Urinary bladder (tissue), 4 donors: ENCODE measurements around the gene PAXIP1. TPM values are rescaled to one million over a fixed set of nuclear protein-coding genes. Genes with fewer than 3 reads are reported as not detected.
A peak's percentile ranks its signal among the peaks of the same experiment; 100 is the strongest.
"Not testable (repeated sequence)": the region's sequence is repeated elsewhere in the genome, so short reads cannot be mapped to it uniquely, and the experiment has no call there.

Experiments used
- DNase-seq: peaks from one replicate; pipeline ENCODE4 v3.0.0-alpha.2; 2015; ENCODE audit errors: extremely low spot score
- H3K27ac ChIP-seq: one replicate; pipeline ENCODE4 v1.5.1; 2013; ENCODE audit warnings: low read depth, mild to moderate bottlenecking, moderate library complexity
- H3K36me3 ChIP-seq: one replicate; pipeline ENCODE4 v1.6.1; 2013; ENCODE audit warnings: mild to moderate bottlenecking, moderate library complexity; ENCODE audit not compliant: insufficient read depth
- H3K4me1 ChIP-seq: one replicate; pipeline ENCODE4 v1.6.1; 2013; ENCODE audit warnings: mild to moderate bottlenecking, moderate library complexity; ENCODE audit not compliant: insufficient read depth
- H3K4me3 ChIP-seq: one replicate; pipeline ENCODE4 v1.5.1; 2013; ENCODE audit warnings: low read depth, low read length
- WGBS: extraction: QIAGEN DNeasy Blood & Tissue Kit; methylation state at CpG from one replicate; pipeline ENCODE4 v1.1.7; 2013; 5-methylcytosine and 5-hydroxymethylcytosine counted together
- polyA plus RNA-seq: library from polyadenylated mRNA; stranded (reverse); fragments of 200-250 nt; gene quantifications from one replicate; pipeline ENCODE4 v1.2.3, GENCODE V29; 2013
- total RNA-seq: library from RNA; depleted of rRNA; stranded (reverse); fragments of >200 nt; gene quantifications from one replicate; pipeline ENCODE4 v1.2.3, GENCODE V29; 2014
- donor health status: healthy with polysubstance abuse.
- donor health status: healthy.

The PAXIP1 gene, protein sequence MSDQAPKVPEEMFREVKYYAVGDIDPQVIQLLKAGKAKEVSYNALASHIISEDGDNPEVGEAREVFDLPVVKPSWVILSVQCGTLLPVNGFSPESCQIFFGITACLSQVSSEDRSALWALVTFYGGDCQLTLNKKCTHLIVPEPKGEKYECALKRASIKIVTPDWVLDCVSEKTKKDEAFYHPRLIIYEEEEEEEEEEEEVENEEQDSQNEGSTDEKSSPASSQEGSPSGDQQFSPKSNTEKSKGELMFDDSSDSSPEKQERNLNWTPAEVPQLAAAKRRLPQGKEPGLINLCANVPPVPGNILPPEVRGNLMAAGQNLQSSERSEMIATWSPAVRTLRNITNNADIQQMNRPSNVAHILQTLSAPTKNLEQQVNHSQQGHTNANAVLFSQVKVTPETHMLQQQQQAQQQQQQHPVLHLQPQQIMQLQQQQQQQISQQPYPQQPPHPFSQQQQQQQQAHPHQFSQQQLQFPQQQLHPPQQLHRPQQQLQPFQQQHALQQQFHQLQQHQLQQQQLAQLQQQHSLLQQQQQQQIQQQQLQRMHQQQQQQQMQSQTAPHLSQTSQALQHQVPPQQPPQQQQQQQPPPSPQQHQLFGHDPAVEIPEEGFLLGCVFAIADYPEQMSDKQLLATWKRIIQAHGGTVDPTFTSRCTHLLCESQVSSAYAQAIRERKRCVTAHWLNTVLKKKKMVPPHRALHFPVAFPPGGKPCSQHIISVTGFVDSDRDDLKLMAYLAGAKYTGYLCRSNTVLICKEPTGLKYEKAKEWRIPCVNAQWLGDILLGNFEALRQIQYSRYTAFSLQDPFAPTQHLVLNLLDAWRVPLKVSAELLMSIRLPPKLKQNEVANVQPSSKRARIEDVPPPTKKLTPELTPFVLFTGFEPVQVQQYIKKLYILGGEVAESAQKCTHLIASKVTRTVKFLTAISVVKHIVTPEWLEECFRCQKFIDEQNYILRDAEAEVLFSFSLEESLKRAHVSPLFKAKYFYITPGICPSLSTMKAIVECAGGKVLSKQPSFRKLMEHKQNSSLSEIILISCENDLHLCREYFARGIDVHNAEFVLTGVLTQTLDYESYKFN
- total RNA-seq (15.2 TPM), polyA plus RNA-seq (6.8 TPM)

DNA sequence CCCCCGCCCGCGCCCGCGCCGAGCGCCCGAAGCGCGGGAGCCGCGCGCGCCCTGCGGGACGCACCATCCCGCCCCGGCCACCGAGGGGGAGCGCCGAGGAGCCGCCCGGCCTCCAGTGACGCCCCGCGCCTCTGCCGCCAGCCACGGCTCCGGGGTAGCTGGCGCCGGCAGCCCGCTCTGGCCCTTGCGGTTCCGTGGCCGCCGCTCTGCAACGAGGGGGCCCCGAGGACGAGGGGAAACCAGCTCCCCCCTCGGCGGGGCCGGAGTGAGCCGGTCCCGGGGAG is at the start of gene PAXIP1:
PAXIP1 (minus strand) TSS at position 33 of the 284 bp plus-strand sequence. CDS start 195 bp downstream, outside the sequence.
- Histone ChIP-seq H3K36me3 (no peaks in the 10 kb centered on the region), H3K27ac (peak within 1 kb of the TSS; percentile 94), H3K4me3 (peak within 1 kb of the TSS; percentile 99), H3K4me1 (peaks cover 2% of the 10 kb centered on the region)
- no peak for DNase-seq
- under 1% methylated on average over 44 of the region's 44 CpGs for WGBS

DNA sequence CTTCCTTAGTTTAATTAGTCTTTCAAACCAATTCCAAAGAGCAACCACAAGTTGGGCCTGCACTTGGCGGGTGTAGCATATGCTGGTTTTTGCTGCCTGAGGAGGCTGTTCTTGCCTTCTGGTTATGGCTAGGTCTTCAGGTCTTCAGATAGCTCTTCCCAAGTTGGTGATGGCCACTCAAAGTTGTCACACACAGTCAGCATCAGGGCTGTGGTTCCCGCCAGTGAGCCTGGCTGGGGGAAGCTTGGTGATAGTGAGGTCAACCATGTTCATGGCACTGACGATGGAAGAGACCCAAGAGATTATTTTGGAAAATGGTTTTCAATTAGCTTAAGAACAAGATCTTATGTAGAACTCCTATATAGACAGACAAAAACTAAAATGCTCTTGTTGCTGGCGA is 48.4 kb upstream of the PAXIP1 start:
- 90% methylated on average over 4 of the region's 4 CpGs for WGBS
- DNase-seq: no peak
- H3K4me1 ChIP-seq: no peaks in the 10 kb centered on the region

DNA sequence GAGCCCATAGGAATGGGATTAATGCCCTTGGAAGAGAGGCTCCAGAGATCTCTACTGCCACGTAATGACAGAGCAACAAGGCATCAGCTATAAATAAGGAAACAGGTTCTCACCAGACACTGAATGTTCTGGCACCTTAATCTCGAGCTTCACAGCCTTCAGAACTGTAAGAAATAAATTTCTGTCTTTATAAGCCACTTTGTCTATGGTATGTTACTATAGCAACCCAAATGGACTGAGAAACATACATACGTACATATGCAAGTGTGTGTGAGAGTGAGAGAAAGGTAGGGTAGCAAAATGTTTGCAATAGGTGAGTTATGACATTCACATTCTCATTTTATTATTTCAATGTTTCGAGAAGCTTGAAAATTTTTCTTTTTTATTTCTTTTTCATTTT is 45.1 kb upstream of the PAXIP1 start:
- H3K4me1 ChIP-seq: no peaks in the 10 kb centered on the region
- no peak for DNase-seq
- 61% methylated on average over 4 of the region's 4 CpGs for WGBS
- H3K4me3 ChIP-seq: no peak overlapping the region
- H3K36me3 ChIP-seq: no peaks in the 10 kb centered on the region
- no peak overlapping the region for H3K27ac ChIP-seq

More for the DNA sequence above, 48.4 kb upstream of the PAXIP1 start:
- no peaks in the 10 kb centered on the region for H3K36me3 ChIP-seq
- no peak overlapping the region for H3K27ac ChIP-seq
- H3K4me3 ChIP-seq: no peak overlapping the region

DNA sequence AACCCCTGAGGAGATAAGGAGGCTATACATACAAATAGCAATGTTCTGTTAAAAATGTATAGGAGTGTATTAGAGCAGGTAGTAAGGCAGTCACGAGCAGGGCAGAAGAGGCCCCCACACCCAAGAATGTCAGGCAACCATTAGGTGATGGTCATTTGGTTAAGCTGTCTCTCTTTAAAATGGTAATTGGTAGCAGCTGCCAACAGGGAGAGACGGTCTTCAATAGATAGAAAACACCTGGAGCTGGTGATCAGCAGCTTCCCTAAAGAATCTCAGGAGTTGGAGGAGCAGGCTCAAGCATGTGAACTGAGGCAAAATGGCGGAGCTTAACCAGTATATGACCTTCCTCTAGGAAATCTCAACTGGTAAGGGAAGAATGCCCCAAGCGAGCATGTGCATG is 40.8 kb upstream of the PAXIP1 start:
- Histone ChIP-seq H3K27ac (no peak overlapping the region), H3K36me3 (no peaks in the 10 kb centered on the region), H3K4me1 (no peaks in the 10 kb centered on the region), H3K4me3 (no peak overlapping the region)
- no peak for DNase-seq
- 55% methylated on average over 4 of the region's 4 CpGs for WGBS

DNA sequence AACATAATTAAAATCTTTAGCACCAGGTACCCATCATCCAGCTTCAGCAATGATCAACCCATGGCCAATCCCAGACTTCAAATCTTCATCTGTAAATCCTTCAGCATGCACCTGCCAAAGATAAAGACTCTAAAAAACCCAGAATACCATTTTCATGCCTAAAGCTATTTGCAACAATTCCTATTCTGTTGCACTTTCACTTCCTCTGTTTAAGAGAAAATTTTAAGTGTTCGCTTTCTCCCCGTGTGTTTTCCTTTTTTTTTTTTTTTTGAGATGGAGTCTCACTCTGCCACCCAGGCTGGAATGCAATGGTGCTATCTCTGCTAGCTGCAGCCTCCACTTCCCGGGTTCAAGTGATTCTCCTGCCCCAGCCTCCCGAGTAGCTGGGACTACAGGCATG is 35.4 kb upstream of the PAXIP1 start:
- Histone ChIP-seq H3K36me3 (no peaks in the 10 kb centered on the region), H3K4me3 (no peak overlapping the region), H3K4me1 (no peaks in the 10 kb centered on the region), H3K27ac (no peak overlapping the region)
- WGBS: 81% methylated on average over 4 of the region's 4 CpGs
- DNase-seq: no peak

DNA sequence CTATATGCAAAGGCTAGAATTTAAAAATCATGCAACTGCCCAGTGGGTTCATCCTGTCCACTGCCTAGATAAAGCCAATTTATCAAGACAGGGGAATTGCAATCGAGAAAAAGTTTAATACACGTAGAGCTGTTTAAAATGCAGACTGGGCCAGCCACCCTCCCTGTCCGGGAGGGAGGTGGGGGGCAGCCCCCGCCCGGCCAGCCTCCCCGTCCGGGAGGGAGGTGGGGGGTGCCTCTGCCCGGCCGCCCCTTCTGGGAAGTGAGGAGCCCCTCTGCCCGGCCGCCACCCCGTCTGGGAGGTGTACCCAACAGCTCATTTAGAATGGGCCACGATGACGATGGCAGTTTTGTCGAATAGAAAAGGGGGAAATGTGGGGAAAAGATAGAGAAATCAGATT is 31.6 kb upstream of the PAXIP1 start:
- H3K27ac ChIP-seq, DNase-seq, H3K4me1 ChIP-seq: not testable (repeated sequence)

DNA sequence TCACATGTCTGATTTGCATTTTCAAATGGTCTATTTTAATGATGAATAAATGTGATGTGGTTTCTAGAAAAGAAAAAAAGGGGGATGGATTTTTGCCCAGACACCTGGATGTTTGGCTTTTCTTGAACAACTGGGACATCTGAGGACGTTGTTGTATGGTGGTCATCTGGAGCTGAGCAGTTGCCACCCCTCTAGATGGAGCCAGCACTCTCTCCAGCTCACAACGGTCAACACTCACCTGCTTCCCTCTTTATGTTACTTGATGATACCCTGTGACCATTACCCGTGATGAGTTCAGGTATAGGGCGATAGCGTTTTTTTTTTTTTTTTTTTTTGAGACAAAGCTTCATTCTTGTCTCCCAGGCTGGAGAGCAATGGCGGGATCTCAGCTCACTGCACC is 30.1 kb upstream of the PAXIP1 start:
- no peak for DNase-seq
- Histone ChIP-seq H3K4me3 (no peak overlapping the region), H3K27ac (no peak overlapping the region), H3K36me3 (no peaks in the 10 kb centered on the region), H3K4me1 (no peaks in the 10 kb centered on the region)
- WGBS: 75% methylated on average over 6 of the region's 6 CpGs

More for the DNA sequence above, 31.6 kb upstream of the PAXIP1 start:
- WGBS: 90% methylated on average over 15 of the region's 15 CpGs
- H3K4me3 ChIP-seq, H3K36me3 ChIP-seq: not testable (repeated sequence)

DNA sequence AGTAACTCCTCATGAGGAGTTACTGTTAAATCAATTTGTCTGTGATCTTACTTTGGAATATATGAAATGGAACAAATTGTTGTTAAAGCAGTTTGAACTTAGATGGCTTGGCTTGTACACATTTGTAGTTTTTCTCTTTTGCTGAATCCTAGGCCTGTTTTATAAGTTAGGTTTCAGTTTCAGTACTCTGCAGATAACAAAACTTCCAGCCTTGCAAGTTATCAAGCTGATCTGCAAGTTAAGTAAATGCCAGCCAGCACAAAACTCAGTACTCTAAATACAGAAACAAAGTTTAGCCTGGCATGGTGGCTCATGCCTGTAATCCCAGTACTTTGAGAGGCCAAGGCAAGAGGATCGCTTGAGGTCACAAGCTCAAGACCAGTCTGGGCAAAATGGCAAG is 25.0 kb upstream of the PAXIP1 start:
- no peaks in the 10 kb centered on the region for H3K36me3 ChIP-seq
- no peak overlapping the region for H3K4me3 ChIP-seq
- no peaks in the 10 kb centered on the region for H3K4me1 ChIP-seq
- H3K27ac ChIP-seq: no peak overlapping the region
- 84% methylated on average over 1 of the region's 1 CpG for WGBS
- DNase-seq: no peak

DNA sequence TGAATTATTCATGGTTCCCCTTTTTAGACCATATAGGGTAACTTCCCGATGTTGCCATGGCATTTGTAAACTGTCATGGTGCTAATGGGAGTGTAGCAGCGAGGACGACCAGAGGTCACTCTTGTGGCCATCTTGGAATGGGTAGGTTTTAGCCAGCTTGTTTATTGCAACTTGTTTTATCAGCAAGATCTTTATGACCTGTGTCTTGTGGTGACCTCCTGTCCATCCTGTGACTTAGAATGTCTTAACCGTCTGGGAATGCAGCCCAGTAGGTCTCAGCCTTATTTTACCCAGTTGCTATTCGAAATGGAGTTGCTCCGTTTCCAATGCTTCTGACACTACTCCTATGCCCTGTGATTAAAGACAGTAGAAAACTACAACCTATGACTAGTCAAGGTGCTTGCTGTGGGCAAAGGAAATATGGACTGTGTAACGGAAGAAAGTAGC is 18.8 kb upstream of the PAXIP1 start:
- Histone ChIP-seq H3K4me1 (no peaks in the 10 kb centered on the region), H3K36me3 (no peaks in the 10 kb centered on the region), H3K27ac (no peak overlapping the region), H3K4me3 (no peak overlapping the region)
- 36% methylated on average over 7 of the region's 7 CpGs for WGBS
- DNase-seq: no peak

DNA sequence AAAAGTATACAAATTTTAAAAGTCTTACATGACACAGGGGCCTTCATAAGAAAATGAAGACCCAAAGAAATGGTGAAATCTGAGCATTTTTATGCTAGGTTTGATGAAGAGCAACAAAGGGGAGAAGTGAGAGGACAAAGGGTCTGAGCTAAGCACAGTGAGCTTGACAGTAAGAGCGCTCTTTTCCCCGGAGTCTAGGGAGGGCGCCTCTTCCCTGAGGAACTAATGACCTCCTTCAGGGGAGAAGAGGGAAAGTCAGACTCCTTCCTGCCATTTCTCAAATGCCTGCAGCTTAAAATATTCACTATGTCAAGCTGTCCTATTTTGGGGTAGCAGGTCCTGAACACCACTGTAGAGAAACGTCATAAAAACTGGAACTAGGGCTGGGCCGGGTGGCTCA is 18.1 kb upstream of the PAXIP1 start:
- H3K36me3 ChIP-seq: no peaks in the 10 kb centered on the region
- DNase-seq: no peak
- 66% methylated on average over 5 of the region's 5 CpGs for whole genome bisulfite sequencing
- no peaks in the 10 kb centered on the region for H3K4me1 ChIP-seq
- no peak overlapping the region for H3K4me3 ChIP-seq
- H3K27ac ChIP-seq: no peak overlapping the region

DNA sequence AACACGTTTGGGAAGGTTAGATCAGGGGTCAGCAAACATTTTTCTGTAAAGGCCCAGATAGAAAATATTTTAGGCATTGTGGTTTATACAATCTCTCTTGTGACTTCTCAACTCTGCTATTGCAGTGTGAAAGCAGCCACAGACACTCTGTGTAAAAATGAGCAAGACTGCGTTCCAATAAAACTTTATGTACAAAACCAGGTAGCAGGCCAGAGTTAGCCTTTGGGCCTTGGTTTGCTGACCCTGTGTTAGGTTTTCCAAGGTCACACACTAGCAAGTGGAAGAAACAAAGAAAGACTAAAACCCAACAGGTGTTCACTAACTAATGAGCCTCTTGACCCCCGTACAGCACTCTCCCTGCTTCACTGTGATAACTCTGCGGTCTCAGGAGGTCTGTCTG is 14.9 kb upstream of the PAXIP1 start:
- no peak overlapping the region for H3K4me3 ChIP-seq
- H3K27ac ChIP-seq: no peak overlapping the region
- no peaks in the 10 kb centered on the region for H3K36me3 ChIP-seq
- no peaks in the 10 kb centered on the region for H3K4me1 ChIP-seq
- no peak for DNase-seq
- 74% methylated on average over 4 of the region's 4 CpGs for WGBS

DNA sequence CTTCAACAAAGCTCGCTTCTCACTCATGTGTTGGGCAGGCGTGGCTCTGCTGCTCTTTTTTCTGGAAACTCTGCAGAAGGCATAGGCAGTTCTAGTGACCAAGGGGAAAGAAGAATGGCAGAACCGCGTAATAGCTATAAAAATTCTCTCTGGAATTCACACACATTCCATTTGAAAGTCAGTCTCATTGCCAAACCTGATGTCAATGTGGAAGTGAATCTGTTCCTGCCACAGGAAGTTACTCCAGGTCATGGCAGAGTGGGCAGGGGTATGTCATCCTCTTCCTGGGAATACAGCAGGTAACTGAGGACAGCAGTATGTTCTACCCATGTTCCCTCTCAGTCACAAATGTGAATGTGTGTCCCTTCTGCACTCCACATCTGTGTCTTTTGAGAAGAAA is 8.2 kb upstream of the PAXIP1 start:
- WGBS: 82% methylated on average over 4 of the region's 4 CpGs

DNA sequence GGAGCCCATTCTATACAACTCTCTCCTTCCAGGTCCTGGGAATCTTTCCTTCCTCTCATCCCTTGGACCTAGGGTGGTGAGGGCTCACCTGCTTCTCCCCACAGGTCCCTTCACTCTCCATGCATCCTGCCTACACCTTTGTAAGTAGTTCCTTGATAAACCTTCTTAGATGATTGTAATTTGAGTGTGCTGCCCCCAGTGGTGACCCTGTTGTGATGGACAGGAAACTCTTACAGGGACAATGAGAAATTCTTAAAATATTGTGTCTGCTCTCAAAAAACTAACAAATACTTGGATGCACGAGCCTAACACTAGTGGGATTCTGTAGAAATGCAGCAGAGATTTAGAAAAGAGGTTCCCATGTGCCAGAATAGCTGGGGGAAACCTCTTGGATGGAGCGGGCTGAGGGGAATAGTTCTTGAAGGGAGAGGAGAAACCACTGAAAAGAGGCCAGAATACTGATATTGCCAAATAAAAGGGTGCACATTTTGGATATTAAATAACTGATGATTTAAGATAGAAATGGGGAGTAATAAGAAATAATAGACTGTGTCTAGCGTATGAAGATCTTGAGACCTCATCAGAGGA is 6.7 kb upstream of the PAXIP1 start:
- Histone ChIP-seq H3K4me3 (no peak overlapping the region), H3K27ac (no peak overlapping the region), H3K4me1 (no peaks in the 10 kb centered on the region), H3K36me3 (no peaks in the 10 kb centered on the region)
- WGBS: 71% methylated on average over 3 of the region's 3 CpGs
- DNase-seq: no peak

More for the DNA sequence above, 8.2 kb upstream of the PAXIP1 start:
- H3K36me3 ChIP-seq: no peaks in the 10 kb centered on the region
- H3K4me3 ChIP-seq: no peak overlapping the region
- DNase-seq: no peak
- H3K27ac ChIP-seq: no peak overlapping the region
- H3K4me1 ChIP-seq: no peaks in the 10 kb centered on the region
